Panc1 (cell line): ENCODE data around the gene ZNF862. TPM values are rescaled to one million over a fixed set of nuclear protein-coding genes. Genes with fewer than 3 reads are reported as not detected.

Experiments
- ATAC-seq: fragments of 200-7000 bp; cut with Tn5 transposase; 2 replicates; pipeline ENCODE4 v1.9.1; 2020; ENCODE audit warnings: mild to moderate bottlenecking, moderate library complexity
- BruUV-seq: library from RNA; stranded (reverse); fragments of 400-500 nt; replicated peaks from 2 replicates; lab custom pipeline; 2021; lab: Mats Ljungman, UMichigan
- CTCF ChIA-PET: fragments of 300-600 bp; sonication (Branson Sonifier 250); formaldehyde crosslinking; loops from one replicate; lab custom pipeline; 2022; ENCODE audit warnings: antibody characterized with exemption; lab: Charles Lee
- POLR2A ChIA-PET: fragments of 300-600 bp; sonication (Branson Sonifier 250); formaldehyde crosslinking; loops from one replicate; lab custom pipeline; 2022; ENCODE audit warnings: antibody characterized with exemption; lab: Charles Lee
- DNase-seq: peaks from one replicate; pipeline ENCODE4 v3.0.0-alpha.2; 2010; ENCODE audit warnings: low read depth, low spot score
- H3K27ac ChIP-seq: 2 replicates; pipeline ENCODE4 v1.5.1; 2011; ENCODE audit warnings: mild to moderate bottlenecking, low read length, inconsistent platforms
- H3K27me3 ChIP-seq: fragments of 200-500 bp; sonication (Bioruptor generic); 2 replicates; pipeline ENCODE4 v1.6.0; 2014; ENCODE audit warnings: low read length, inconsistent platforms; ENCODE audit not compliant: control insufficient read depth, insufficient read depth
- H3K36me3 ChIP-seq: fragments of 200-500 bp; sonication (Bioruptor generic); 2 replicates; pipeline ENCODE4 v1.5.1; 2014; ENCODE audit warnings: inconsistent platforms, mild to moderate bottlenecking, low read length, moderate library complexity; ENCODE audit not compliant: control insufficient read depth, insufficient read depth
- H3K4me1 ChIP-seq: 2 replicates; pipeline ENCODE4 v1.5.1; 2011; ENCODE audit warnings: inconsistent platforms, mild to moderate bottlenecking, low read length, moderate library complexity; ENCODE audit not compliant: control insufficient read depth, insufficient read depth
- H3K4me3 ChIP-seq, 2 experiments: 2 replicates each; pipeline ENCODE4 v1.5.1; 2011 to 2012; ENCODE audit warnings: low read depth in 2 of 2, low read length in 2 of 2, mild to moderate bottlenecking in 2 of 2, inconsistent platforms in 1 of 2, moderate library complexity in 1 of 2
- H3K9me3 ChIP-seq: fragments of 200-500 bp; sonication (Bioruptor generic); 2 replicates; pipeline ENCODE4 v1.5.1; 2014; ENCODE audit warnings: low read depth, mild to moderate bottlenecking, inconsistent platforms, low read length, moderate library complexity; ENCODE audit not compliant: control insufficient read depth, insufficient read depth
- CTCF ChIP-seq: fragments of 450-650 bp; IDR thresholded peaks from 2 replicates; pipeline ENCODE4 v1.5.1; 2017; ENCODE audit warnings: mild to moderate bottlenecking
- POLR2AphosphoS5 ChIP-seq: IDR thresholded peaks from 2 replicates; pipeline ENCODE4 v1.6.1; 2012; ENCODE audit warnings: mild to moderate bottlenecking, low read depth, low read length, moderate library complexity
- REST ChIP-seq, 2 experiments: IDR thresholded peaks; 2 replicates each; pipeline ENCODE4 v1.6.1; 2011 to 2012; ENCODE audit warnings: low read depth in 2 of 2, control low read depth in 1 of 2, low read length in 1 of 2, mild to moderate bottlenecking in 1 of 2, moderate library complexity in 1 of 2; ENCODE audit not compliant: insufficient read depth in 1 of 2
- SIN3A ChIP-seq: IDR thresholded peaks from 2 replicates; pipeline ENCODE4 v1.6.1; 2012; ENCODE audit warnings: low read depth, mild to moderate bottlenecking, low read length, moderate library complexity, borderline replicate concordance; ENCODE audit not compliant: insufficient read depth
- TCF7L2 ChIP-seq: IDR thresholded peaks from 2 replicates; pipeline ENCODE4 v1.6.1; 2011; ENCODE audit warnings: mild to moderate bottlenecking, low read depth, low read length, inconsistent platforms
- in situ Hi-C: cut with HindIII; loops from 2 replicates; pipeline ENCODE4 v1.10.0; 2016; ENCODE audit warnings: low sequenced_read_pairs, low pct_unique_long_range_greater_than_20kb
- intact Hi-C: fragments of 100-400 bp; cut with micrococcal nuclease; formaldehyde crosslinking; loops from one replicate; pipeline ENCODE4 v1.10.0; 2022; ENCODE audit not compliant: unreplicated experiment
- total RNA-seq: library from RNA; stranded (reverse); gene quantifications from one replicate; pipeline ENCODE4 v1.2.1, GENCODE V29; 2021; ENCODE audit not compliant: unreplicated experiment

ZNF862 gene
- total RNA-seq, 1 experiment from 2014 or later = 6.8 TPM

GRCh38 chr7:149837564-149838223 lies 481 bp upstream of the ZNF862 start:
- no peak for ATAC-seq
- Histone ChIP-seq H3K4me1 (peaks cover 11% of the 10 kb centered on the region; the same call in 1 of the 2 replicates), H3K4me3 (peak overlapping the region; percentile 22 to 77; a peak in 3 of 4 replicates), H3K36me3 (no peaks in the 10 kb centered on the region; the same call in 1 of the 2 replicates), H3K27me3 (no peaks in the 10 kb centered on the region), H3K27ac (no peak overlapping the region), H3K9me3 (no peaks in the 10 kb centered on the region)
- in situ Hi-C loops (no loop called here), intact Hi-C loops (no loop called here)
- TF ChIP-seq TCF7L2 (peak; percentile 85), REST (IDR thresholded peaks at IDR 0.05; ENCODE audit: insufficient read depth in 1 of 2, low read depth in 2 of 2, low read length in 1 of 2) (no peak)
- POLR2A ChIA-PET = no interaction called here
- BruUV-seq = no TSS peak
- DNase-seq = no peak
- CTCF ChIA-PET = no interaction called here

DNA sequence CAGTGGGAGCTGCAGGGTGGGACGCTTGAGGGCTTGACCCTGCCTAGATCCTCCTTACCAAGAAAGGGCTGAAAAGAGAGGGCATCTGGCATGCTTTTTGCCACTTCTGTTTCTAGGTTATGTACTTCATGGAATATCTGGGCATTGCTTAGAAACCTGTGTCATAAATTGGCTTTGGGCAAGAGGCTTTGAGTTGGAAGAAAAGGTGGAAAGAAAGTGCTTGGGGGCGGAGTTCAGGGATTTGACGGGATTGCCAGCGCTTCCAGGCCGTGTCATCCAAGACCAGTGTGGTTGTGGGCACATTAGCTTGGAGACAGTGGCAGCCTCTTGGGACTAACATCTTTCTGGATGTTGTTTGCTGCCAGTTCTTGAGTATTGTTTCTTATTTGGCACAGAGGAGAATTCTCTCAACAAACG lies 825 bp downstream of the ZNF862 start:
- BruUV-seq = no TSS peak

More for the DNA sequence above, 825 bp downstream of the ZNF862 start:
- Histone ChIP-seq H3K9me3 (no peaks in the 10 kb centered on the region), H3K4me3 (peak overlapping the region; percentile 77 to 87), H3K36me3 (no peaks in the 10 kb centered on the region; the same call in 1 of the 2 replicates), H3K27me3 (no peaks in the 10 kb centered on the region), H3K4me1 (peaks cover 11% of the 10 kb centered on the region; the same call in 1 of the 2 replicates), H3K27ac (peak overlapping the region; percentile 72)
- in situ Hi-C loops (no loop called here), intact Hi-C loops (no loop called here)
- CTCF ChIA-PET = no interaction called here
- ATAC-seq = no peak; the same call in 1 of the 2 replicates
- POLR2A ChIA-PET = no interaction called here
- no peak for DNase-seq
- TF ChIP-seq POLR2AphosphoS5 (no peak), CTCF (no peak), REST (IDR thresholded peaks at IDR 0.05; ENCODE audit: insufficient read depth in 1 of 2, low read depth in 2 of 2, low read length in 1 of 2) (no peak), SIN3A (no peak), TCF7L2 (no peak)
